Smooth muscle cell (in vitro differentiated cells): ENCODE results near the gene DESI1. TPM values are rescaled to one million over a fixed set of nuclear protein-coding genes. Genes with fewer than 3 reads are reported as not detected.

Experiments
- DNase-seq: peaks from one replicate; lab custom pipeline; 2025; ENCODE audit not compliant: unreplicated experiment; lab: John Stamatoyannopoulos, UW
- H2AFZ ChIP-seq: fragments of 200-600 bp; sonication (generic); 2 replicates; pipeline ENCODE4 v1.6.0; 2016; ENCODE audit warnings: antibody characterized with exemption, low read depth, mild to moderate bottlenecking
- H3F3A ChIP-seq: fragments of 200-600 bp; sonication (generic); 2 replicates; pipeline ENCODE4 v1.6.0; 2017; ENCODE audit warnings: antibody characterized with exemption, low read depth
- H3K27ac ChIP-seq: fragments of 200-600 bp; sonication (generic); 2 replicates; pipeline ENCODE4 v1.5.1; 2016; ENCODE audit warnings: low read depth, mild to moderate bottlenecking
- H3K27me3 ChIP-seq: fragments of 200-600 bp; sonication (generic); 2 replicates; pipeline ENCODE4 v1.6.1; 2016; ENCODE audit warnings: low read depth, mild to moderate bottlenecking
- H3K36me3 ChIP-seq: fragments of 200-600 bp; sonication (generic); 2 replicates; pipeline ENCODE4 v1.5.1; 2016; ENCODE audit warnings: low read depth
- H3K4me1 ChIP-seq: fragments of 200-600 bp; sonication (generic); 2 replicates; pipeline ENCODE4 v1.5.1; 2016; ENCODE audit warnings: low read depth
- H3K4me2 ChIP-seq: fragments of 200-600 bp; sonication (generic); 2 replicates; pipeline ENCODE4 v1.6.0; 2016; ENCODE audit warnings: mild to moderate bottlenecking
- H3K4me3 ChIP-seq: fragments of 200-600 bp; sonication (generic); 2 replicates; pipeline ENCODE4 v1.5.1; 2016; ENCODE audit warnings: mild to moderate bottlenecking
- H3K79me2 ChIP-seq: fragments of 200-600 bp; sonication (generic); 2 replicates; pipeline ENCODE4 v1.6.0; 2016; ENCODE audit warnings: low read depth, mild to moderate bottlenecking
- H3K9ac ChIP-seq: fragments of 200-600 bp; sonication (generic); 2 replicates; pipeline ENCODE4 v1.6.0; 2016; ENCODE audit warnings: low read depth
- H3K9me3 ChIP-seq: fragments of 200-600 bp; sonication (generic); replicated peaks from 2 replicates; pipeline ENCODE4 v1.5.1; 2016; ENCODE audit warnings: low read depth
- H4K20me1 ChIP-seq: fragments of 200-600 bp; sonication (generic); 2 replicates; pipeline ENCODE4 v1.6.0; 2016; ENCODE audit warnings: low read depth
- CTCF ChIP-seq: fragments of 200-600 bp; sonication (generic); IDR thresholded peaks from 2 replicates; pipeline ENCODE4 v1.5.1; 2017; ENCODE audit warnings: borderline replicate concordance, mild to moderate bottlenecking, antibody characterized with exemption; ENCODE audit not compliant: insufficient read depth, poor library complexity, severe bottlenecking
- WGBS: methylation state at CpG from one replicate; pipeline ENCODE4 v1.1.7; 2016; ENCODE audit warnings: low lambda C conversion rate; 5-methylcytosine and 5-hydroxymethylcytosine counted together
- polyA plus RNA-seq: library from polyadenylated mRNA; unstranded; fragments of >200 nt; fragmentation: Nextera tagmentation; extraction: Ambion mirVana; gene quantifications from 2 replicates; pipeline ENCODE4 v1.2.1, GENCODE V29; 2016
- small RNA-seq: library from RNA; depleted of rRNA; stranded (forward); fragments of <200 nt; gene quantifications from one replicate; pipeline ENCODE3, GENCODE V24; 2014
- total RNA-seq: library from RNA; depleted of rRNA; stranded (reverse); fragments of >200 nt; gene quantifications from 2 replicates; pipeline ENCODE4 v1.2.3, GENCODE V29; 2014

DESI1 gene
- total and polyA plus RNA-seq, 2 experiments from 2014 or later: 14.3 to 16.9 TPM

- Histone ChIP-seq H3K27ac (no peak overlapping the region), H3K79me2 (peaks cover 2% of the 10 kb centered on the region), H3K4me2 (no peak overlapping the region), H3F3A (peaks cover 4% of the 10 kb centered on the region), H3K9ac (no peak overlapping the region), H3K36me3 (no peaks in the 10 kb centered on the region), H3K4me3 (no peak overlapping the region), H3K27me3 (no peaks in the 10 kb centered on the region), H4K20me1 (no peaks in the 10 kb centered on the region), H3K4me1 (peaks cover 7% of the 10 kb centered on the region), H3K9me3 (no peaks in the 10 kb centered on the region), H2AFZ (no peak overlapping the region)
- 95% methylated on average over 5 of the region's 5 CpGs for WGBS
- no peak for DNase-seq
- TF ChIP-seq CTCF: no peak
Observed at GRCh38 chr22:41548830-41549211, 72.0 kb downstream of the DESI1 start.

Small RNA genes within 50 kb of the gene (small RNA-seq; reads per million reads assigned to genes)
- not detected for gene RF00019

Other genes starting within 250 kb of the DESI1 start
- gene TEF, start 239.1 kb downstream of the DESI1 start, total RNA-seq: 6.4 and 7.7 TPM in 2 replicates
- 7.6 and 9.0 TPM in 2 replicates for gene TEF, start 239.1 kb downstream of the DESI1 start, polyA plus RNA-seq
- 17.9 and 19.7 TPM in 2 replicates for gene TOB2, start 174.2 kb downstream of the DESI1 start, total RNA-seq
- gene TOB2, start 174.2 kb downstream of the DESI1 start, polyA plus RNA-seq: 25.6 and 27.0 TPM in 2 replicates
- 28.3 and 42.7 TPM in 2 replicates for gene PHF5A, start 152.4 kb downstream of the DESI1 start, total RNA-seq
- 19.4 and 24.2 TPM in 2 replicates for gene PHF5A, start 152.4 kb downstream of the DESI1 start, polyA plus RNA-seq
- 33.0 and 33.4 TPM in 2 replicates for gene ACO2, start 151.9 kb downstream of the DESI1 start, total RNA-seq
- gene ACO2, start 151.9 kb downstream of the DESI1 start, polyA plus RNA-seq: 72.1 and 85.5 TPM in 2 replicates
- 10.9 and 12.1 TPM in 2 replicates for gene POLR3H, start 76.6 kb downstream of the DESI1 start, total RNA-seq
- gene POLR3H, start 76.6 kb downstream of the DESI1 start, polyA plus RNA-seq: 20.3 and 26.7 TPM in 2 replicates
- 2.9 and 3.1 TPM in 2 replicates for gene CSDC2, start 60.0 kb downstream of the DESI1 start, total RNA-seq
- gene CSDC2, start 60.0 kb downstream of the DESI1 start, polyA plus RNA-seq: 5.9 and 9.1 TPM in 2 replicates
- gene PMM1, start 31.2 kb downstream of the DESI1 start, total RNA-seq: 19.5 and 24.7 TPM in 2 replicates
- 71.9 and 87.3 TPM in 2 replicates for gene PMM1, start 31.2 kb downstream of the DESI1 start, polyA plus RNA-seq
- gene XRCC6, start 252 bp upstream of the DESI1 start, total RNA-seq: 186 and 200 TPM in 2 replicates
- gene XRCC6, start 252 bp upstream of the DESI1 start, polyA plus RNA-seq: 255 and 264 TPM in 2 replicates
- 98.2 and 142 TPM in 2 replicates for gene SNU13, start 67.8 kb upstream of the DESI1 start, total RNA-seq
- gene SNU13, start 67.8 kb upstream of the DESI1 start, polyA plus RNA-seq: 239 and 250 TPM in 2 replicates
- gene MEI1, start 78.5 kb upstream of the DESI1 start, total RNA-seq: 0.18 and 0.49 TPM in 2 replicates
- gene MEI1, start 78.5 kb upstream of the DESI1 start, polyA plus RNA-seq: 2.6 and 3.2 TPM in 2 replicates
- gene CCDC134, start 179.6 kb upstream of the DESI1 start, total RNA-seq: 6.5 and 7.4 TPM in 2 replicates
- 4.6 and 8.8 TPM in 2 replicates for gene CCDC134, start 179.6 kb upstream of the DESI1 start, polyA plus RNA-seq
- gene SREBF2, start 212.1 kb upstream of the DESI1 start, total RNA-seq: 62.9 and 70.3 TPM in 2 replicates
- gene SREBF2, start 212.1 kb upstream of the DESI1 start, polyA plus RNA-seq: 68.5 and 78.2 TPM in 2 replicates